HEK293 (cell line): ENCODE measurements around the gene E4F1.

Source experiments
- CTCF ChIA-PET: fragments of 350-600 bp; formaldehyde crosslinking; extraction: SDS; loops from one replicate; lab custom pipeline; 2021; ENCODE audit warnings: antibody characterized with exemption; lab: Yijun Ruan, JAX
- POLR2A ChIA-PET: fragments of 300-600 bp; formaldehyde crosslinking; extraction: SDS; loops from one replicate; lab custom pipeline; 2020; ENCODE audit warnings: antibody characterized with exemption, inconsistent platforms; lab: Yijun Ruan, JAX
- H3K27ac ChIP-seq: fragments of 200-500 bp; sonication (Bioruptor generic); 2 replicates; pipeline ENCODE4 v1.5.1; 2014; ENCODE audit warnings: low read depth, low read length, control low read depth, inconsistent platforms; ENCODE audit errors: extremely low read depth
- H3K36me3 ChIP-seq, 2 experiments: fragments of 200-500 bp in 1 of 2; sonication (Bioruptor generic) in 1 of 2; 1 replicate in 1 of 2; 2 replicates in 1 of 2; pipeline ENCODE4 v1.5.1; 2014 to 2017; ENCODE audit warnings: inconsistent platforms in 2 of 2, low read length in 2 of 2; ENCODE audit not compliant: control insufficient read depth in 2 of 2, insufficient read depth in 1 of 2
- H3K4me1 ChIP-seq: fragments of 200-500 bp; sonication (Bioruptor generic); 2 replicates; pipeline ENCODE4 v1.5.1; 2014; ENCODE audit warnings: mild to moderate bottlenecking, low read length, inconsistent platforms; ENCODE audit not compliant: control insufficient read depth, insufficient read depth
- H3K4me3 ChIP-seq: 2 replicates; pipeline ENCODE4 v1.5.1; 2011; ENCODE audit warnings: low read depth, mild to moderate bottlenecking, control low read depth, low read length, moderate library complexity
- H3K9me3 ChIP-seq: fragments of 200-500 bp; sonication (Bioruptor generic); 2 replicates; pipeline ENCODE4 v1.5.1; 2014; ENCODE audit warnings: low read depth, low read length, inconsistent platforms; ENCODE audit not compliant: control insufficient read depth, insufficient read depth
- EGR2 ChIP-seq: fragments of 450-650 bp; formaldehyde crosslinking; IDR thresholded peaks from 2 replicates; pipeline ENCODE4 v1.5.1; 2016; ENCODE audit warnings: low read depth, missing biosample characterization, missing genetic modification characterization
- GLIS1 ChIP-seq: fragments of 450-650 bp; formaldehyde crosslinking; IDR thresholded peaks from 2 replicates; pipeline ENCODE4 v1.5.1; 2016; ENCODE audit warnings: missing biosample characterization, missing genetic modification characterization
- KLF16 ChIP-seq: fragments of 450-650 bp; formaldehyde crosslinking; IDR thresholded peaks from 2 replicates; pipeline ENCODE4 v1.5.1; 2017; ENCODE audit warnings: missing biosample characterization, missing genetic modification characterization
- KLF8 ChIP-seq: fragments of 450-650 bp; formaldehyde crosslinking; IDR thresholded peaks from 2 replicates; pipeline ENCODE4 v1.5.1; 2016; ENCODE audit warnings: missing biosample characterization, missing genetic modification characterization
- KLF9 ChIP-seq: fragments of 450-650 bp; formaldehyde crosslinking; IDR thresholded peaks from 2 replicates; pipeline ENCODE4 v1.5.1; 2016; ENCODE audit warnings: missing biosample characterization, missing genetic modification characterization, low read depth
- ZBTB20 ChIP-seq: fragments of 450-650 bp; formaldehyde crosslinking; IDR thresholded peaks from 2 replicates; pipeline ENCODE4 v1.5.1; 2016; ENCODE audit warnings: missing biosample characterization, missing genetic modification characterization
- ZBTB48 ChIP-seq: fragments of 450-650 bp; formaldehyde crosslinking; IDR thresholded peaks from 2 replicates; pipeline ENCODE4 v1.5.1; 2016; ENCODE audit warnings: missing biosample characterization, missing genetic modification characterization
- ZBTB8A ChIP-seq: fragments of 450-650 bp; formaldehyde crosslinking; IDR thresholded peaks from 2 replicates; pipeline ENCODE4 v1.5.1; 2016; ENCODE audit warnings: missing biosample characterization, missing genetic modification characterization
- ZFP41 ChIP-seq: fragments of 450-650 bp; formaldehyde crosslinking; IDR thresholded peaks from 2 replicates; pipeline ENCODE4 v1.5.1; 2016; ENCODE audit warnings: missing biosample characterization, missing genetic modification characterization, borderline replicate concordance
- ZNF16 ChIP-seq: fragments of 450-650 bp; formaldehyde crosslinking; IDR thresholded peaks from 2 replicates; pipeline ENCODE4 v1.5.1; 2016; ENCODE audit warnings: low read depth, missing biosample characterization, missing genetic modification characterization
- ZNF214 ChIP-seq: fragments of 450-650 bp; formaldehyde crosslinking; IDR thresholded peaks from 2 replicates; pipeline ENCODE4 v1.5.1; 2017; ENCODE audit warnings: missing biosample characterization, mild to moderate bottlenecking, missing genetic modification characterization, borderline replicate concordance
- ZNF24 ChIP-seq: fragments of 450-650 bp; formaldehyde crosslinking; IDR thresholded peaks from 2 replicates; pipeline ENCODE4 v1.5.1; 2016; ENCODE audit warnings: missing biosample characterization, missing genetic modification characterization
- ZNF335 ChIP-seq: fragments of 450-650 bp; formaldehyde crosslinking; conservative IDR thresholded peaks from 2 replicates; pipeline ENCODE4 v1.5.1; 2016; ENCODE audit warnings: missing biosample characterization, missing genetic modification characterization
- ZNF341 ChIP-seq: fragments of 450-650 bp; formaldehyde crosslinking; IDR thresholded peaks from 2 replicates; pipeline ENCODE4; 2016; ENCODE audit warnings: low read depth, missing biosample characterization, missing genetic modification characterization
- ZNF521 ChIP-seq: fragments of 450-650 bp; formaldehyde crosslinking; IDR thresholded peaks from 2 replicates; pipeline ENCODE4 v1.5.1; 2017; ENCODE audit warnings: missing biosample characterization, mild to moderate bottlenecking, missing genetic modification characterization
- ZNF558 ChIP-seq: fragments of 450-650 bp; formaldehyde crosslinking; IDR thresholded peaks from 2 replicates; pipeline ENCODE4 v1.5.1; 2016; ENCODE audit warnings: missing biosample characterization, missing genetic modification characterization
- ZNF560 ChIP-seq: fragments of 450-650 bp; formaldehyde crosslinking; IDR thresholded peaks from 2 replicates; pipeline ENCODE4 v1.5.1; 2017; ENCODE audit warnings: missing biosample characterization, missing genetic modification characterization, borderline replicate concordance
- ZNF600 ChIP-seq: fragments of 450-650 bp; formaldehyde crosslinking; IDR thresholded peaks from 2 replicates; pipeline ENCODE4 v1.5.1; 2016; ENCODE audit warnings: missing biosample characterization, missing genetic modification characterization
- ZNF610 ChIP-seq: fragments of 450-650 bp; formaldehyde crosslinking; IDR thresholded peaks from 2 replicates; pipeline ENCODE4 v1.5.1; 2016; ENCODE audit warnings: missing biosample characterization, missing genetic modification characterization, borderline replicate concordance
- ZNF658 ChIP-seq: fragments of 450-650 bp; formaldehyde crosslinking; IDR thresholded peaks from 2 replicates; pipeline ENCODE4; 2016; ENCODE audit warnings: missing biosample characterization, missing genetic modification characterization
- ZNF670 ChIP-seq: fragments of 450-650 bp; formaldehyde crosslinking; IDR thresholded peaks from 2 replicates; pipeline ENCODE4 v1.5.1; 2016; ENCODE audit warnings: missing biosample characterization, missing genetic modification characterization, low read depth
- ZNF777 ChIP-seq: fragments of 450-650 bp; formaldehyde crosslinking; IDR thresholded peaks from 2 replicates; pipeline ENCODE4 v1.5.1; 2017; ENCODE audit warnings: missing biosample characterization, missing genetic modification characterization, borderline replicate concordance
- TF ChIP-seq, protein P1 (sequence below): fragments of 450-650 bp; IDR thresholded peaks from 2 replicates; pipeline ENCODE4 v1.5.1; 2018; ENCODE audit warnings: missing biosample characterization, missing genetic modification characterization
- TF ChIP-seq, protein P2 (sequence below): fragments of 450-650 bp; formaldehyde crosslinking; IDR thresholded peaks from 2 replicates; pipeline ENCODE4 v1.5.1; 2017; ENCODE audit warnings: missing biosample characterization, missing genetic modification characterization
- TF ChIP-seq, protein P3 (sequence below): fragments of 450-650 bp; formaldehyde crosslinking; IDR thresholded peaks from 2 replicates; pipeline ENCODE4 v1.5.1; 2017; ENCODE audit warnings: missing biosample characterization, missing genetic modification characterization
- TF ChIP-seq, protein P4 (sequence below): fragments of 450-650 bp; formaldehyde crosslinking; IDR thresholded peaks from 2 replicates; pipeline ENCODE4 v1.5.1; 2017; ENCODE audit warnings: missing biosample characterization, missing genetic modification characterization
- TF ChIP-seq, protein P5 (sequence below): fragments of 450-650 bp; formaldehyde crosslinking; IDR thresholded peaks from 2 replicates; pipeline ENCODE4 v1.5.1; 2016; ENCODE audit warnings: missing biosample characterization, missing genetic modification characterization

The E4F1 gene

DNA sequence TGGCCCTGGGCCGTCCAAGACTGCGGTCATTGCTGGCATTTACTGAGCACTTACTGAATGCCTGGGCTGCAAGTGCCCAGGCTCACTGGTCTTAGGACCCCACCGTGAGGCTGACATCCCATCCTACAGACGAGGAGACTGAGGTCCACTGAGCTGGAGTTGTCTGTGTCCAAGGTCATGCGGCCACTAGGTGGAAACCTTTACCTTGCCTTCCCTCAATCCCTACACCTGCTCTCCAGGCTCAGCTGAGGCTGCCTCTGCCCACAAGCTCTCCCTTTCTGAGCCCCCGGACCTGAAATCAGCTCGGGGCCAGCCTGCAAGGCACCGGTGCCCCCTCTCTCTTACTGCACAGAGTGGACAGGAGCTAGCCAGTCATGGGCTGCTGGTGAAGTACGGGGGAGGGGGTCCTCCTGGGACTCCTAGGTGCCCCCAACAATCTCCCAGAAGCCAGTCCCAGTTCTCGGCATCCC lies 28.5 kb upstream of the E4F1 start (continued):
- no peak for TF ChIP-seq ZBTB8A (tag by site-specific recombination)
- 0 out of 2 replicates have a peak, but pooled peaks have one; percentile 26 for TF ChIP-seq ZNF24 (tag by site-specific recombination)
- TF ChIP-seq, protein P1, sequence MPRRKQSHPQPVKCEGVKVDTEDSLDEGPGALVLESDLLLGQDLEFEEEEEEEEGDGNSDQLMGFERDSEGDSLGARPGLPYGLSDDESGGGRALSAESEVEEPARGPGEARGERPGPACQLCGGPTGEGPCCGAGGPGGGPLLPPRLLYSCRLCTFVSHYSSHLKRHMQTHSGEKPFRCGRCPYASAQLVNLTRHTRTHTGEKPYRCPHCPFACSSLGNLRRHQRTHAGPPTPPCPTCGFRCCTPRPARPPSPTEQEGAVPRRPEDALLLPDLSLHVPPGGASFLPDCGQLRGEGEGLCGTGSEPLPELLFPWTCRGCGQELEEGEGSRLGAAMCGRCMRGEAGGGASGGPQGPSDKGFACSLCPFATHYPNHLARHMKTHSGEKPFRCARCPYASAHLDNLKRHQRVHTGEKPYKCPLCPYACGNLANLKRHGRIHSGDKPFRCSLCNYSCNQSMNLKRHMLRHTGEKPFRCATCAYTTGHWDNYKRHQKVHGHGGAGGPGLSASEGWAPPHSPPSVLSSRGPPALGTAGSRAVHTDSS (tag by site-specific recombination) = no peak

DNA sequence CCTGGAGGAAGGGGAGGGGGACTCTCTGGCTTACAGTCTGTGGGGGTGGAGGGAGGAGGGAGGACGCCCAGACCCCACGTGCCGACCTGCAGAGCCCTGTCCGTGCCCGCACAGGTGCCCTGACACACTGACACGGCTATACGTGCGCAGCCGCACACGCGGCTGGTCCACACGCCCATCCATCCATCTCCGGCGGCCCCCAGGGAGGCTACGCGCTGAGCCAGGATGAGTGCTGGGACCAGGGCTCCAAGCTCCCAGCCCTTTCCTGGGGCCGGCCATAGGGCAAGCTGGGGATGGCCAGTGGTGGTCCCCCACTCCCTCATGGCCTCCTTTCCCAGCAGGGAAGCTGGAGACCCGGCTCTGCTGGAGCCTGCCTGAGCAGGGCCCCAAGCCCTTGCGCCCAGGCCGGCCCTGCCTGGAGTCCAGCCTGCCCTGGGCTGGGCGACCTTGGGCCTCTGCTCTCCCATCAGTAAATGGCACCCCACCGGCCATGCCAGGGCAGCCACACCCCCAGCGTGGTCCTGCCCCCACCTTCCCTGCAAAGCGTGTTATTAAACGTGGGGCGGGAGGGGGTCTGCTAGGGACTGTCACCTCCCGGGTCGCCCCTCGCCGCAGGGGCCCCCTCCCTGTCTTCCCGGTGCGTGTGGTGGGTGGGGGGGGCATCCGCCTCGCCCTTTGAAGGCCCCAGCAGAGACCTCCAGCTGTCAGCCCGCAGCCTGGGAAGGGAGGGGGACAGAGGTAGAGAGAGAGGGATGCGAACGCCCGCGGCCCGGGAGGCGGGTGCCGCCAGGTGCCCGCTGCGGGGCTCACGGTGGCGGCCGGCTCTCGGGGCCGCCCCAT lies 27.8 kb upstream of the E4F1 start:
- POLR2A ChIA-PET = interaction anchor here (0.5 to 2.5 kb wide), 13 partner anchors 9 to 1825 kb away, joined by 3 to 30 read pairs (median 4); partner anchors contain the start of genes BRICD5, DNASE1L2, E4F1 and ECI1
- Histone ChIP-seq H3K4me1 (peaks cover 9% of the 10 kb centered on the region; the same call in 1 of the 2 replicates), H3K27ac (peak overlapping the region; percentile 16; the same call in 1 of the 2 replicates), H3K9me3 (no peaks in the 10 kb centered on the region), H3K4me3 (peak overlapping the region; percentile 42), H3K36me3 (no peaks in the 10 kb centered on the region)
- CTCF ChIA-PET = interaction anchor here (1.0 to 3.4 kb wide), 12 partner anchors 8 to 305 kb away, joined by 3 to 28 read pairs (median 6); partner anchors contain the start of genes ABCA3, ECI1 and MLST8
- TF ChIP-seq ZNF670 (tag by site-specific recombination) = no peak
- no peak for TF ChIP-seq ZNF214 (tag by site-specific recombination)
- TF ChIP-seq ZBTB48 (tag by site-specific recombination) = no peak
- no peak for TF ChIP-seq KLF16 (tag by site-specific recombination)
- peak; percentile 70 for TF ChIP-seq ZBTB8A (tag by site-specific recombination)
- no peak for TF ChIP-seq ZNF777 (tag by site-specific recombination)
- TF ChIP-seq ZFP41 (tag by site-specific recombination) = no peak
- no peak for TF ChIP-seq ZNF600 (tag by site-specific recombination)
- no peak for TF ChIP-seq ZNF341 (tag by site-specific recombination)
- no peak for TF ChIP-seq ZNF610
- no peak for TF ChIP-seq EGR2 (tag by site-specific recombination)
- TF ChIP-seq, protein P2, sequence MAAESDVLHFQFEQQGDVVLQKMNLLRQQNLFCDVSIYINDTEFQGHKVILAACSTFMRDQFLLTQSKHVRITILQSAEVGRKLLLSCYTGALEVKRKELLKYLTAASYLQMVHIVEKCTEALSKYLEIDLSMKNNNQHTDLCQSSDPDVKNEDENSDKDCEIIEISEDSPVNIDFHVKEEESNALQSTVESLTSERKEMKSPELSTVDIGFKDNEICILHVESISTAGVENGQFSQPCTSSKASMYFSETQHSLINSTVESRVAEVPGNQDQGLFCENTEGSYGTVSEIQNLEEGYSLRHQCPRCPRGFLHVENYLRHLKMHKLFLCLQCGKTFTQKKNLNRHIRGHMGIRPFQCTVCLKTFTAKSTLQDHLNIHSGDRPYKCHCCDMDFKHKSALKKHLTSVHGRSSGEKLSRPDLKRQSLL (tag by site-specific recombination) = no peak
- TF ChIP-seq, protein P3, sequence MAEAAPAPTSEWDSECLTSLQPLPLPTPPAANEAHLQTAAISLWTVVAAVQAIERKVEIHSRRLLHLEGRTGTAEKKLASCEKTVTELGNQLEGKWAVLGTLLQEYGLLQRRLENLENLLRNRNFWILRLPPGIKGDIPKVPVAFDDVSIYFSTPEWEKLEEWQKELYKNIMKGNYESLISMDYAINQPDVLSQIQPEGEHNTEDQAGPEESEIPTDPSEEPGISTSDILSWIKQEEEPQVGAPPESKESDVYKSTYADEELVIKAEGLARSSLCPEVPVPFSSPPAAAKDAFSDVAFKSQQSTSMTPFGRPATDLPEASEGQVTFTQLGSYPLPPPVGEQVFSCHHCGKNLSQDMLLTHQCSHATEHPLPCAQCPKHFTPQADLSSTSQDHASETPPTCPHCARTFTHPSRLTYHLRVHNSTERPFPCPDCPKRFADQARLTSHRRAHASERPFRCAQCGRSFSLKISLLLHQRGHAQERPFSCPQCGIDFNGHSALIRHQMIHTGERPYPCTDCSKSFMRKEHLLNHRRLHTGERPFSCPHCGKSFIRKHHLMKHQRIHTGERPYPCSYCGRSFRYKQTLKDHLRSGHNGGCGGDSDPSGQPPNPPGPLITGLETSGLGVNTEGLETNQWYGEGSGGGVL = peak; percentile 68
- TF ChIP-seq, protein P4, sequence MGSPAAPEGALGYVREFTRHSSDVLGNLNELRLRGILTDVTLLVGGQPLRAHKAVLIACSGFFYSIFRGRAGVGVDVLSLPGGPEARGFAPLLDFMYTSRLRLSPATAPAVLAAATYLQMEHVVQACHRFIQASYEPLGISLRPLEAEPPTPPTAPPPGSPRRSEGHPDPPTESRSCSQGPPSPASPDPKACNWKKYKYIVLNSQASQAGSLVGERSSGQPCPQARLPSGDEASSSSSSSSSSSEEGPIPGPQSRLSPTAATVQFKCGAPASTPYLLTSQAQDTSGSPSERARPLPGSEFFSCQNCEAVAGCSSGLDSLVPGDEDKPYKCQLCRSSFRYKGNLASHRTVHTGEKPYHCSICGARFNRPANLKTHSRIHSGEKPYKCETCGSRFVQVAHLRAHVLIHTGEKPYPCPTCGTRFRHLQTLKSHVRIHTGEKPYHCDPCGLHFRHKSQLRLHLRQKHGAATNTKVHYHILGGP = no peak
- TF ChIP-seq ZNF335 (tag by site-specific recombination) = peak; percentile 43
- no peak for TF ChIP-seq ZNF560 (tag by site-specific recombination)
- TF ChIP-seq KLF8 (tag by site-specific recombination) = no peak
- TF ChIP-seq GLIS1 = peak; percentile 97
- TF ChIP-seq KLF9 (tag by site-specific recombination) = peak; percentile 63
- TF ChIP-seq, protein P5, sequence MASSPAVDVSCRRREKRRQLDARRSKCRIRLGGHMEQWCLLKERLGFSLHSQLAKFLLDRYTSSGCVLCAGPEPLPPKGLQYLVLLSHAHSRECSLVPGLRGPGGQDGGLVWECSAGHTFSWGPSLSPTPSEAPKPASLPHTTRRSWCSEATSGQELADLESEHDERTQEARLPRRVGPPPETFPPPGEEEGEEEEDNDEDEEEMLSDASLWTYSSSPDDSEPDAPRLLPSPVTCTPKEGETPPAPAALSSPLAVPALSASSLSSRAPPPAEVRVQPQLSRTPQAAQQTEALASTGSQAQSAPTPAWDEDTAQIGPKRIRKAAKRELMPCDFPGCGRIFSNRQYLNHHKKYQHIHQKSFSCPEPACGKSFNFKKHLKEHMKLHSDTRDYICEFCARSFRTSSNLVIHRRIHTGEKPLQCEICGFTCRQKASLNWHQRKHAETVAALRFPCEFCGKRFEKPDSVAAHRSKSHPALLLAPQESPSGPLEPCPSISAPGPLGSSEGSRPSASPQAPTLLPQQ (tag by site-specific recombination) = peak; percentile 67; the same call in 1 of the 2 replicates
- peak; percentile 58; the same call in 1 of the 2 replicates for TF ChIP-seq ZBTB20
- TF ChIP-seq ZNF521 (tag by site-specific recombination) = no peak
- no peak for TF ChIP-seq ZNF558 (tag by site-specific recombination)
- no peak for TF ChIP-seq ZNF658 (tag by site-specific recombination)
- TF ChIP-seq ZNF16 (tag by site-specific recombination) = no peak
